ENCODE data around the gene MT1A.
A peak's percentile ranks its signal among the peaks of the same experiment; 100 is the strongest.
"Not testable (repeated sequence)": the region's sequence is repeated elsewhere in the genome, so short reads cannot be mapped to it uniquely, and the experiment has no call there.

Gene MT1A

GRCh38 chr16:56610609-56611111, 27.8 kb upstream of the MT1A start:
- DNase-seq: no peak

DNA sequence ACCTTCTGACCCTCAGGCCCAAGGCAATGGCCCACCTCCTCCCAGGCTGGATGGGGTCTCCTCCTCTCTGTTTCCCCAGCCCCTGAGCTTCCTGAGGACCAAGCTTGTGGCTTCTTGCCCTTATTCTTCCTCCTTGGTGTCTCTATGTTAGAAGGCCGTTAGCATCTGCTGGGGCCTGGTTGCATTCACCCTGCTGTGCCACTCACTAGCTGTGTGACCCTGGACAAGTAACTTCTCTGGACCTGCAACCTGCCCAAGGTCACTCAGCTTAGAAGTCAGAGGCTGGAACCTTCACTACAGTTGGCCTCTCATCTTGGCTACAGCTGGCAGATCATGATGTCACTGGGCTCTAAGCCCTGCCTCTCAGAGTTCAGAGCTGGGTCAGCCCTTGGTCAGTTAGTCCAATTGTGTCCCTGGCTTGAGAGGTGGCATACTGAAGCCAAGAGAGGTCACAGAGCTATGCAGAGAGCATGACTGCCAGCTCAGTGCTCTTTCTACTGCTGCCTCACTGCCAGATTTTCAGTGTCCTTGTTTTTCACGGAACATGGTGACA, 27.1 kb upstream of the MT1A start:
- peak in 1 of 2 donors; percentile 17 for DNase-seq

- DNase-seq: no peak
Measured at GRCh38 chr16:56613706-56614105, 24.8 kb upstream of the MT1A start.

DNA sequence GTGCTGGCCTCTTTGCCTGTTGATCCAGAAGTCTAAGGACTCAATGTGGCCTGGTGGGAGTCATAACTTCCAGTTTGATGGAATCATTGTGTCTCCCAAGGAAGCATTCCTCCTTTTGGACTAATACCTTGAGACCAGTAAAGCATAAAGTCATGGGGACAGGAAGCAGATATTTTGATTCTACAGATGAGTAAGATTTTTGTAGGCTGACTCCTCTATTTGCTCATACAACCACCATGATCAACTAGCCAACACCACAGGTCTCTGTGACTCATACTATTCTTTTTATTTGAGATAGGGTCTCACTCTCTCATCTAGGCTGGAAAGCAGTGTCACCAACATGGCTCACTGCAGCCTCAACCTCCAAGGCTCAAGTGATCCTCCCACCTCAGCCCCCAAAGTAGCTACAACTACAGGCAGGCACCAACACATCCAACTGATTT, 23.9 kb upstream of the MT1A start:
- no peak for DNase-seq

- DNase-seq: no peak
Measured at GRCh38 chr16:56615353-56615752, 23.1 kb upstream of the MT1A start.

DNA sequence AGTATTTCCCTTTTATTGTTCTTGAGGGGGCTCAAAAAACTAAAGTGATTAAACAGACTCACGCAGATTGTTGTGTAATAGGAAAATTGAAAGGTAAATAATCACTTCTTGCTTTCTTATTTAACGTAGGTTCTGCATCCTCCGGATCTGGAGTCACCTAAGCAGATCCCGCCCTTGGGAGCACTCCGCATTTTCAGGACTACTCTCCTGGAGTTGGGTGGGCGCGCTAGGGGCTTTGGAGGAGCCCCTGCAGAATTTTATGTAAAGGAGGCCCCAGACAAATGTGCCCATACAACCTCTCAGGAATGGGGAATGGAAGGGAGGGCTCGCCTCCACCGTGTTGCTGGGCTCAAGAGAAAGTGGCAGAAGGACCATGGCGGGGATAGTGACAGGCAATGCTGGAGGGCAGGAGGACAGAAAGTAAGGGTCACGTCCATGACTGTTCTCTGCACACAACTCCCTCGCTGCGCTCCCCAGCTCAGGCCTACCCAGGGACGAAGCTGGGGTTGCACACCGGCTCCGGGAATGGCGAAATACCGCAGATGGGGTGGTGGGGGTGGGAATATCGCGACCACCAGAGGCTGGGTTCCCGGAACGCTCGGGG, 21.8 kb upstream of the MT1A start:
- DNase-seq: no peak

- DNase-seq: no peak
Measured at GRCh38 chr16:56617212-56618085, 21.0 kb upstream of the MT1A start.

GRCh38 chr16:56618138-56618537, 20.3 kb upstream of the MT1A start:
- DNase-seq: no peak

- DNase-seq: no peak
Measured at GRCh38 chr16:56620339-56620897, 18.0 kb upstream of the MT1A start.

DNA sequence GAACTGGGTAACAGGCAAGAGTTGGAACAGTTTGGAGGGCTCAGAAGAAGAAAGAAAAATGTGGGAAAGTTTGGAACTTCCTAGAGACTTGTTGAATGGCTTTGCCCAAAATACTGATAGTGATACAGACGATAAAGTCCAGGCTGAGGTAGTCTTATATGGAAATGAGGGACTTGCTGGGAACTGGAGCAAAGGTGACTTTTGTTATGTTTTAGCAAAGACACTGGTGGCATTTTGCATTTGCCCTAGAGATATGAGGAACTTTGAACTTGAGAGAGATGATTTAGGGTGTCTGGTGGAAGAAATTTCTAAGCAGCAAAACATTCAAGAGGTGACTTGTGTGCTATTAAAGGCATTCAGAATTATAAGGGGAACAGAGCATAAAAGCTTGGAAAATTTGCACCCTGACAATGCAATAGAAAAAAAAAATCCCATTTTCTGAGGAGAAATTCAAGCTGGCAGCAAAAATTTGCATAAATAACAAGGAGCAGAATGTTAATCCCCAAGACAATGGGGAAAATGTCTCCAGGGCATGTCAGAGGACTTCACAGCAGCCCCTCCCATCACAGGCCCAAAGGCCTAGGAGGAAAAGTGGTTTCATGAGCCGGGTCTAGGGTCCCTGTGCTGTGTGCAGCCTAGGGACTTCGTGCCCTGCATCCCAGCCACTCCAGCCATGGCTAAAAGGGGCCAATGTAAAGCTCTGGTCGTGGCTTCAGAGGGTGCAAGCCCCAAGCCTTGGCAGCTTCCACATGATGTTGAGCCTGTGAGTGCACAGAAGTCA, 16.6 kb upstream of the MT1A start:
- DNase-seq: not testable (repeated sequence)

GRCh38 chr16:56623184-56623583, 15.3 kb upstream of the MT1A start:
- not testable (repeated sequence) for DNase-seq

DNA sequence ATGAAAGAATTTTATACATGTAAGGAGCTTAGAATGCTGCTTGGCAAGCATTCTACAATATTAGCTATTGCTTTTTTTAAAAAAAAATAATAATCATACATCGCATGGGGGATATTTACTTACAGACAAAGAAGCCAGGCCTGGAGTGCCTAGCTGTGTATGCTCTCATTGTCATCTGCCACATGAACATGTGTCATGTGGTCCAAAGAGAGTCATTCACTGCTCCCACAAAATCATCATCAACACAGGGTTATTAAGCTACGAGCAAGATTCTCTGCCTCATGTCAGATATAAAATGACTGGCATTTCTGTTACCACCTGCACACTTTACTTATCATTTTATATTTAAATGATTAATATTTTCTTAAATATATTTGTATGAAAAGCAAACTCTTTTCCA, 14.8 kb upstream of the MT1A start:
- DNase-seq: peak in 1 of 2 donors; percentile 38

- DNase-seq: peak; percentile 82 to 84
Measured at GRCh38 chr16:56625140-56625942, 13.1 kb upstream of the MT1A start, which contains the start of gene MT1E. Gene MT1E, plus strand, starts transcription at chr16:56625781. Its CDS starts 71 bp downstream, at chr16:56625852.

GRCh38 chr16:56625943-56626654, 12.4 kb upstream of the MT1A start:
- DNase-seq: no peak

DNA sequence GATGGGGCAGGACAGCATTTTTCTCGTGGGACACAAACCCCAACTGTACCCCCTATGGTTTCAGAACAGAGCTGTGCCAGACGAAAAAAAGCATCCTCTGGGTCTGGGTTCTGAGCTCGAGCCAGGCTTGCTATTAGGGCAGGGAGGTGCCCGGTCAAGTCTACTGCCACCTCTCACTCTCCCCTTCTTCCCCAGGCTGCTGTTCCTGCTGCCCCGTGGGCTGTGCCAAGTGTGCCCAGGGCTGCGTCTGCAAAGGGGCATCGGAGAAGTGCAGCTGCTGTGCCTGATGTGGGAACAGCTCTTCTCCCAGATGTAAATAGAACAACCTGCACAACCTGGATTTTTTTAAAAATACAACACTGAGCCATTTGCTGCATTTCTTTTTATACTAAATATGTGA, 11.8 kb upstream of the MT1A start:
- DNase-seq: no peak

- DNase-seq: no peak
Measured at GRCh38 chr16:56628486-56629350, 9.7 kb upstream of the MT1A start.

- DNase-seq: no peak
Measured at GRCh38 chr16:56629531-56629930, 8.9 kb upstream of the MT1A start.

GRCh38 chr16:56630134-56630533, 8.3 kb upstream of the MT1A start:
- DNase-seq: no peak

DNA sequence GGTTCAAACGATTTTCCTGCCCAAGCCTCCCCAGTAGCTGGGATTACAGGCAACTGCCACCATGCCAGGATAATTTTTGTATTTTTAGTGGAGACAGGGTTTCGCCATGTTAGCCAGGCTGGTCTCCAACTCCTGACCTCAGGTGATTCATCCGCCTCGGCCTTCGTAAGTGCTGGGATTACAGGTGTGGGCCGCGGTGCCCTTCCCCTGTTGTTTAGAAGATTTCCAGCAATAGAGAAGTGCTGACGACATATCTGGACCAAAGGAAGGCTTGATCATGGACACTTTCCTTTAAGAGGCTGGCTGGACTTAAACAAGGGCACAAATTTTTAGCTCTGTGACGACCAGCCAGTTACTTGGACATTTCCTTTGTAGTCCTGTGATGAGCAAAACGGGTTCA, 7.3 kb upstream of the MT1A start:
- DNase-seq: no peak

DNA sequence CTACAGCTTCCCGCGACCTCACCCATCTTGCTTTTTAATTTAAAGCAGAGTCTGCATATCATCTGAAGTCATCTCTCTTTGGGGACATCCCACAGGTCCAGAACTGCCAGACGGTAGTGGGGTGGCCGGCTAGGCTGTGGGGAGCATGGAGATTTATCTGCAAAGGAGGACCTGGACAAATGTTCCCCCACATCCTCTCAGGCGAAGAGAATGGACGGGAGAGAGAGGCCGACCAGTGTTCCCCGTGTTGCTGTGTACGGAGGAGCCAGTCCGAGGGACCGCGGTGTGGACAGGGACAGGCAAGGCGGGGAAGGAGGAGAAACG, 6.7 kb upstream of the MT1A start:
- no peak for DNase-seq

Data from inflammatory macrophage (primary cell).